ENCODE data around the gene MMP12.

MMP12 gene

GRCh38 chr11:102850973-102851745 lies 23.6 kb downstream of the MMP12 start:
- DNase-seq, result peak; percentile 97

GRCh38 chr11:102849311-102849710 lies 25.5 kb downstream of the MMP12 start:
- peak; percentile 82 for DNase-seq

DNA sequence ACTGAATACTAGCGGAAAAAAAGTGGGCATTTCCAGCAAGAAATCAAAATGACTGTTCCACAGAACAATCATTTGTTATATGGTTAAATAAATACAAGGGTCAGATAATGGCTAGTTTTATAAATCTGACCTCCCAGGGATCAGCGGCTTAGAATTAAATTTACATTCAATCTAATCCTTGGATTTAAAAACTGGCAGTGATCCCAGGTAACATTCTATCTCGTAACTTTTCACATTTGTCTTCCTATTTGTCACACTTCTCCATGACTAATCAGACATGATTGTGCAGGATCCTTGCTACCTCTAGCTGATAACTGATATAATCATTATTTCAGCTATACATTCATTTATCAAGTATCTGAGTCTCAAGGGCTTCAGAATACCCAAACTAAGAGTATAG lies 28.5 kb downstream of the MMP12 start:
- DNase-seq, result peak; percentile 73

DNA sequence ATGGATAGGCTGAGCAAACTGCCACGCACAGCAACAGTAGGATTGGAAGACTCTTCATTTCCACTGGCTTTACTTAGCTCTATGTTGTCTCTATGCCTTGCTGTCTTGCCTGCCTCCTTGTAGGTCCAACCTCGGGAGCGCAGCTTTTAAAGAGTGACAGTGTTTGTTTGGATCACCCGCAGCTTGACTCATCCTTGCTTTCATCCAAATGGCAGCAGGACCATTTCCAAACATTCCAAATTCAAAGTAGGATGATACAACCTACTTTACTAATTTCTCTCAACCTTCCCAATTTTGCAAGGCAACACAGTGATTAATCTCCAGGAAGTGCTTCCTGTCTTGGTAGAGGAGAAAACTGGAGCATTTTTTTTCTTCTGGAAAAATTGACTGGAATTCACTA lies 31.3 kb downstream of the MMP12 start, which contains the start of gene MMP3:
MMP3 (minus strand) TSS at position 121 of the 400 bp plus-strand sequence; CDS start at position 58, 63 bp downstream.
- DNase-seq, result peak; percentile 75

DNA sequence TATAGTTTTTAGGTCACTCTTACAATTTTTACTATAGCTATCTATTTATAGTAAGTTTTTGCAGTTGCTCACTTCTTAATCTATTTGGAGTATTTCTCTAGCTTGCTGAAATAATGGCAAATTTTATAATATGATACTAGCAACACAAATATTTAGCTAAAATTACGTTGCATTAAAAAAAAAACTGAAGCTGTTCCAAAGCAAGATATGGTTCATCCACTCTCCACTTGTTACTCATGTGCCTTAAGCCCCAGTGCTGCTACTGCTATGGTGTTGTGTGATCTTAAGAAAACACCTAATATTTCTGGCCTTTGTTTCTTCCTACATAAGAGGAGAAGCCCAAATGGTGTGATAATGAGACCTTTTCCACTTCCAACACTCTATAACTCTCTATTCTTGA lies 31.9 kb downstream of the MMP12 start:
- no peak for DNase-seq

DNA sequence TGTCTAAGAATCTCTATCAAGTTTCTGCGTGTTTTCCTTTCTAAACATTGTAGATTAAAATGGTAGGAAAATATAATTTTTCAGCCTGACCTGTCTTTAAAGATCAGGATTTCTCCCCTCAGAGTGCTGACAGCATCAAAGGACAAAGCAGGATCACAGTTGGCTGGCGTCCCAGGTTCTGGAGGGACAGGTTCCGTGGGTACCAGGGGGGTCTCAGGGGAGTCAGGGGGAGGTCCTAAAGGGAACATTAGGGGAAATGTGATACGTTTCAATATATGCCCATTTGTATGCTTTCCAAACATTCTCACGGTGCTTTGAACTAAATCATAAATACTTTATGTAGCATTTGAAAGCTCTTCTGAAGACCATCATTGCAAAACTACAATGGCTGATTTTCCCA lies 34.8 kb downstream of the MMP12 start:
- DNase-seq, result no peak

GRCh38 chr11:102837646-102838045 lies 37.1 kb downstream of the MMP12 start:
- no peak for DNase-seq

DNA sequence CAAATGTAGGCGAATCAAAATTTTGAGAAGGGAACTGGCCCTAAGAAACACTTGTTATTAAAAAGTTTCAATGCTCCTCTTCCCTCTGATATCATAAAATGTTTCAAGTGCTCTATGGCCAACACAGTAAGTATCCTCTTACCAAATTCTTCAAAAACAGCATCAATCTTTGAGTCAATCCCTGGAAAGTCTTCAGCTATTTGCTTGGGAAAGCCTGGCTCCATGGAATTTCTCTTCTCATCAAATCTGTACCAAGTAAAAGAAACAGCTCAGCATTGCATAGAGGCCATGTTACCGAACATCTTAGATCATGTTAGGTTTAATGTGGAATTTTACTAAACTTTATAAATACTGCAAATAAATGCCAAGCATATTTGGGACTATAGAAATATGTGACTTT lies 37.6 kb downstream of the MMP12 start:
- DNase-seq, result peak; percentile 65

DNA sequence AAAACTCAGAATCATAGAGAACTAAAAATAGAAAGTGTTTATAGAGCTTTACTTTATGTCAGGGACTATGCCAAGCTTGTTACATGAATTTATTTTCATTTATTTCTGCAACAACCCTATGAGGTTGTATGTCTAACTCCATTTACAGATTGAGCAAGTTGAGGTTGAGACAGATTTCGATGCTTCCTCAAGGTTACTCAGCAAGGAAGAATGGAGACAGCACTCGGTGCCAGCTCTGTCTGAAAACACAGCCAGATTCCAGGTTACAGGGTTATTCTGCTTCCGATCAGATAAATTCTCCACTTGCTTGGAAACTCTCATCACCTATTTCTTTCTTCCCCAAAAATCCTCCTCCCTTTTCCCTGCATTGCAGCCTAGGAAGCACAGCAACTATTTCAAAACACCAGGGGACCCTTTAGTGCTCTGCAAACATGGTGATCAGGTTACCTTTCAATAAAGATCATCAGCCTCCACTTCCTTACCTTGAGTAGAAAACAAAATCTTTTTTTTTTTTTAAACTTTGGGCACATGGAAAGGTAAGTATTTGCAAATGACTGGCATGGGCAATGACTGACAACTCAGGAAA lies 38.4 kb downstream of the MMP12 start:
- peak; percentile 91 for DNase-seq

- DNase-seq, result peak; percentile 55
These were observed 41.1 kb downstream of the MMP12 start for GRCh38 chr11:102833731-102834130.

GRCh38 chr11:102832612-102833011 lies 42.2 kb downstream of the MMP12 start:
- no peak for DNase-seq

DNA sequence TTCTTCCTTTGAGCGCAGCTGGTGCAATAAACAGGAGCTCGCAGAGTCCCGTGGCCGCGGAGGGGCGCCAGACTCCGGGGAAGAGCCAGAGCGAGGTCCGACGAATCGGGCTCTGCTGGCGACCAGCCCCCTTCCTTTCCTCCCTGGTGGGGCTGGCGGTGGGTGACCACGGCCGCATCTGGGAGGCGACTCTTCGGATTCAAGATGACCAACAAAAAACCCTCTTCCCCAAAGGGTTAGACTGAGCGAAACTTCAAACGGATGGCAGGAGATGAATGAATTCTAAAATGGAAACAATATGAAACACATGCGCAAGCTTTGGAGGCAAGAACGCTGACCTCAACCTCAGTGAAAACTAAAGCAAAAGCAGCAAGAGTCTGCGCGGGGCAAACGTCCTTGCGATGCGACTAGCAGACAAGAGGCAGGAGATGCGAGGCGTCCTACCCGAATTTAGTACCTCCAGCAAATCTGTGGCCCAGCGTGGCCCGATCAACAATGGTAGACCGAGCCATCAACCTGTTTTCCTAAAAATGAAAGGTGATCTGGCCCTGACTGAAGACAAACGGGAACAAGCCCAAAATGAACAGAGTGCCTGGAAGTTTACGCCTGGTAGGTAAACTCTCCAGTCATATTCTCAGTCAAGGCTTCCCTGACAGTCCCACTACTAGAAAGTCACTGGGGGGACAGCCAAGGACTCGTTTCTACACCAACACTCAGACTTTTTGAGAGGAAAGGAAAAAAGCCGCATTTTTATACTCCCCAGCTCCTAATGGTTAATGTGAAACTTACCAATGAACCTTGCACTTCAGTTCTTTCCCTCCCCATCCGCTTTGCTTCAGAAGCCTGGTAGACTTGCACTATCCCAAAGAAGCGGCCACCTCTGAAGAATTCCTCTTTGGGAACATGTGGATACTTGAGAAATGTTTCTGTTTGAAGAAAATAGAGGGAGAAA lies 43.0 kb downstream of the MMP12 start:
- peak; percentile 80 for DNase-seq

DNA sequence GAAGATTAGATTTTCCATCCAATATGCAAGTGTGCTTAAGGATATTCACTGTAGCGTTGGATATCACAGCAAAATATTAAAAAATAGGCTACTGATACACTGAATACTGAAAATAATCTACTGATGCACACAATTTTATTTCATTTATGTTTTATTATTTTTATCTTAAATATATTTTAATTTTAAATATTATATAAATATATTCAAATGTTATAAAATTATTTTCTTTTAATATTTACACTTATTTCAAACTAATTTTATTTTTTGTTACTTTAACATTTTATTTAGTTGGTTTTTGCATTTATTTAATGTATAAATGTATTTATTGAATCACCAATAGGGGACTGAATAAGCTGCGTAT lies 43.7 kb downstream of the MMP12 start:
- no peak for DNase-seq

GRCh38 chr11:102830001-102830727 lies 44.6 kb downstream of the MMP12 start:
- peak; percentile 69 for DNase-seq

- DNase-seq, result no peak
These were observed 45.3 kb downstream of the MMP12 start for GRCh38 chr11:102829316-102830000.

DNA sequence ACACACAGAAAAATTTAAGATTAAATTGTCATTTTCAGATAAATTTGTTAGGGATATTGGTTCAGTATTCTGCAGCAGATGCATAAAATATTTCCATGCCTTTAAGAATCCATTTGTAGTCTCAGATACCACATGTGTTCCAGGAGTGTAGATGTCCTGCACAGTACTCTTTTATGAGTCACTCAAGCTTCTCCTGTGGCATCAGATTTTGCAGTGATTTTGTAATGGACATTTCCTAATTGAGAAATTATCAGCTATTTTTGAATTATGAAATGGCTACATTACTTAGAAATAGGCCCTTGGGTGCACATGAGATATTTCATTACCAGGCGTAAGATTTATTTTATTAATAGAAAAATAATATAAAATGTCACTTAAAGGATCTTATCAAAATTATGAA lies 50.2 kb downstream of the MMP12 start:
- DNase-seq, result peak; percentile 31

- no peak for DNase-seq
These were observed 55.3 kb downstream of the MMP12 start for GRCh38 chr11:102819491-102819890.

DNA sequence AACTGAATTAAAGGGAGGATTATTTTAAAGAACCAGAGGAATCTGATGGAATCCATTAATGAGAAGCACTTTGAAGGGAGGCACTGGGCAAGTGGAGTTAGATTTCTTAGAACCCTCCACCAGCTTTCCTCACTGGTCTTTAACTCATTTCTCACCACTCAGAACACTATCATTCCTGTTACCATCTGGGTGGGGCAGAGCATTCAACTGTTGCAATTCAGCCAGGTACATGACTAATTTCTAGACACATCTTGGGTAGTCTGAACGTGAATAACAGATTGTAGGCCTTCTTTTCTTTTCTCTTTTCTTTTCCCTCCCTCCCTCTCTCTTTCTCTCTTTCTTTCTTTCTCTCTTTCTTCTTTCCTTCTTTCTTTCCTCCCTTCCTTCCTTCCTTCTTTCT lies 61.3 kb downstream of the MMP12 start:
- no peak for DNase-seq
